IPS-NIHi11 (cell line): Measurements from ENCODE around the gene ZNF431.
"Not testable (repeated sequence)": the region's sequence is repeated elsewhere in the genome, so short reads cannot be mapped to it uniquely, and the experiment has no call there.

ENCODE experiments used
- DNase-seq: peaks from one replicate; pipeline ENCODE4 v3.0.0; 2012; ENCODE audit warnings: mixed read lengths, low spot score

Gene ZNF431

GRCh38 chr19:21141787-21142464 is at the start of gene ZNF431:
Gene ZNF431, plus strand, starts transcription at chr19:21142040. Its CDS starts 144 bp downstream, at chr19:21142184.
- peak; percentile 85 for DNase-seq

GRCh38 chr19:21092109-21092508 is 49.7 kb upstream of the ZNF431 start:
- DNase-seq, result no peak

- no peak for DNase-seq
These were observed 47.4 kb upstream of the ZNF431 start for GRCh38 chr19:21094347-21095025.

- DNase-seq, result no peak
These were observed 43.5 kb upstream of the ZNF431 start for GRCh38 chr19:21098291-21098690.

- no peak for DNase-seq
These were observed 40.2 kb upstream of the ZNF431 start for GRCh38 chr19:21101521-21102242.

GRCh38 chr19:21109116-21109515 is 32.7 kb upstream of the ZNF431 start:
- DNase-seq, result no peak

GRCh38 chr19:21110183-21110582 is 31.7 kb upstream of the ZNF431 start:
- DNase-seq, result no peak

GRCh38 chr19:21115430-21115829 is 26.4 kb upstream of the ZNF431 start:
- DNase-seq, result no peak

GRCh38 chr19:21117041-21117907 is 24.6 kb upstream of the ZNF431 start:
- no peak for DNase-seq

- no peak for DNase-seq
These were observed 15.8 kb upstream of the ZNF431 start for GRCh38 chr19:21126078-21126477.

GRCh38 chr19:21127001-21127400 is 14.8 kb upstream of the ZNF431 start:
- DNase-seq, result no peak

GRCh38 chr19:21127898-21128297 is 13.9 kb upstream of the ZNF431 start:
- DNase-seq, result no peak

GRCh38 chr19:21128901-21129698 is 12.7 kb upstream of the ZNF431 start:
- no peak for DNase-seq

- DNase-seq, result no peak
These were observed 11.6 kb upstream of the ZNF431 start for GRCh38 chr19:21130097-21130775.

- DNase-seq, result no peak
These were observed 8.2 kb upstream of the ZNF431 start for GRCh38 chr19:21133633-21134032.

GRCh38 chr19:21134934-21135366 is 6.9 kb upstream of the ZNF431 start:
- no peak for DNase-seq

- no peak for DNase-seq
These were observed 6.4 kb upstream of the ZNF431 start for GRCh38 chr19:21135433-21135832.

- DNase-seq, result no peak
These were observed 3.7 kb upstream of the ZNF431 start for GRCh38 chr19:21138130-21138529.

GRCh38 chr19:21141006-21141405 is 834 bp upstream of the ZNF431 start:
- DNase-seq, result not testable (repeated sequence)

GRCh38 chr19:21143428-21143827 is 1.6 kb downstream of the ZNF431 start:
- no peak for DNase-seq

GRCh38 chr19:21143854-21144253 is 2.0 kb downstream of the ZNF431 start:
- DNase-seq, result no peak
